Testis (tissue), 2 donors: Measurements from ENCODE around the gene ZBTB20.

Source experiments
- CTCF ChIP-seq, 3 experiments: fragments of 450-650 bp in 2 of 3; fragments of 200-600 bp in 1 of 3; sonication (generic) in 1 of 3; IDR thresholded peaks; one replicate each; pipeline ENCODE4 v1.5.1; 2016 to 2019; ENCODE audit warnings: antibody characterized with exemption in 3 of 3, mild to moderate bottlenecking in 2 of 3, moderate library complexity in 1 of 3
- POLR2A ChIP-seq: fragments of 450-650 bp; IDR thresholded peaks from one replicate; pipeline ENCODE4 v1.6.1; 2017; ENCODE audit warnings: antibody characterized with exemption, mild to moderate bottlenecking, moderate library complexity

- no peak for TF ChIP-seq POLR2A
- no peak for TF ChIP-seq CTCF (IDR thresholded peaks at IDR 0.05)
Observed at GRCh38 chr3:114582929-114583328, 564.2 kb downstream of the ZBTB20 start.
